Neural cell (in vitro differentiated cells): ENCODE measurements around the gene VWA1. TPM values are rescaled to one million over a fixed set of nuclear protein-coding genes. Genes with fewer than 3 reads are reported as not detected.

Experiments
- H2AFZ ChIP-seq: fragments of 200-600, 300-800 bp; sonication (generic), shearing (Covaris generic); 2 replicates; pipeline ENCODE4 v1.6.0; 2014; ENCODE audit warnings: low read depth, mild to moderate bottlenecking, antibody characterized with exemption, low read length, moderate library complexity
- H3F3A ChIP-seq: fragments of 200-600 bp; shearing (Covaris generic); 2 replicates; pipeline ENCODE4 v1.6.1; 2016; ENCODE audit warnings: mild to moderate bottlenecking, moderate library complexity, mixed read lengths, antibody characterized with exemption, low read length; ENCODE audit not compliant: insufficient read depth, poor library complexity, severe bottlenecking
- H3K27ac ChIP-seq: fragments of 200-600, 300-800 bp; sonication (generic), shearing (Covaris generic); 2 replicates; pipeline ENCODE4 v1.5.1; 2014; ENCODE audit warnings: mild to moderate bottlenecking, low read length, moderate library complexity
- H3K27me3 ChIP-seq: fragments of 300-800, 200-600 bp; sonication (generic), shearing (Covaris generic); 2 replicates; pipeline ENCODE4 v1.6.0; 2014; ENCODE audit warnings: mild to moderate bottlenecking, low read depth, low read length, moderate library complexity; ENCODE audit not compliant: insufficient read depth
- H3K36me3 ChIP-seq: fragments of 300-800, 200-600 bp; sonication (generic), shearing (Covaris generic); 2 replicates; pipeline ENCODE4 v1.5.1; 2014; ENCODE audit warnings: mild to moderate bottlenecking, antibody characterized with exemption, low read length, moderate library complexity; ENCODE audit not compliant: insufficient read depth
- H3K4me2 ChIP-seq: fragments of 300-800, 200-600 bp; sonication (generic), shearing (Covaris generic); 2 replicates; pipeline ENCODE4 v1.6.0; 2014; ENCODE audit warnings: mild to moderate bottlenecking, low read length
- H3K4me3 ChIP-seq: fragments of 300-800, 200-600 bp; sonication (generic), shearing (Covaris generic); 2 replicates; pipeline ENCODE4 v1.5.1; 2014; ENCODE audit warnings: mild to moderate bottlenecking, low read length, moderate library complexity
- H3K79me2 ChIP-seq: fragments of 200-600 bp; shearing (Covaris generic); replicated peaks from 2 replicates; pipeline ENCODE4 v1.6.0; 2014; ENCODE audit warnings: mild to moderate bottlenecking, low read length, moderate library complexity; ENCODE audit not compliant: insufficient read depth
- H3K9ac ChIP-seq: fragments of 300-800, 200-600 bp; sonication (generic), shearing (Covaris generic); 2 replicates; pipeline ENCODE4 v1.6.1; 2016; ENCODE audit warnings: mild to moderate bottlenecking, low read length, mixed read lengths
- H3K9me2 ChIP-seq: fragments of 200-600 bp; shearing (Covaris generic); 2 replicates; pipeline ENCODE4 v1.6.1; 2016; ENCODE audit warnings: mild to moderate bottlenecking, low read length, mixed read lengths; ENCODE audit not compliant: insufficient read depth
- H3K9me3 ChIP-seq: fragments of 200-600, 300-800 bp; sonication (generic), shearing (Covaris generic); 2 replicates; pipeline ENCODE4 v1.6.1; 2016; ENCODE audit warnings: mild to moderate bottlenecking, mixed run types, low read length, moderate library complexity, mixed read lengths
- H4K20me1 ChIP-seq: fragments of 200-600 bp; shearing (Covaris generic); 2 replicates; pipeline ENCODE4 v1.6.1; 2016; ENCODE audit warnings: mild to moderate bottlenecking, mixed run types; ENCODE audit not compliant: insufficient read depth
- EP300 ChIP-seq: fragments of 450-650 bp; conservative IDR thresholded peaks from 2 replicates; pipeline ENCODE4 v1.6.1; 2014; ENCODE audit warnings: antibody characterized with exemption, mild to moderate bottlenecking, moderate library complexity; ENCODE audit not compliant: poor library complexity, severe bottlenecking
- EZH2 ChIP-seq: fragments of 200-600, 300-800 bp; shearing (Covaris generic), sonication (generic); IDR thresholded peaks from 2 replicates; pipeline ENCODE4 v1.6.1; 2014; ENCODE audit warnings: antibody characterized with exemption, low read length, borderline replicate concordance, mild to moderate bottlenecking; ENCODE audit not compliant: insufficient read depth, poor library complexity, severe bottlenecking
- MXI1 ChIP-seq: fragments of 450-650 bp; conservative IDR thresholded peaks from 2 replicates; pipeline ENCODE4 v1.6.1; 2014; ENCODE audit warnings: antibody characterized with exemption, mild to moderate bottlenecking; ENCODE audit not compliant: poor library complexity, severe bottlenecking
- POLR2AphosphoS5 ChIP-seq: IDR thresholded peaks from 2 replicates; pipeline ENCODE4 v1.6.1; 2012
- RAD21 ChIP-seq: fragments of 450-650 bp; conservative IDR thresholded peaks from 2 replicates; pipeline ENCODE4 v1.6.1; 2014; ENCODE audit warnings: antibody characterized with exemption, mild to moderate bottlenecking, moderate library complexity
- SMC3 ChIP-seq: fragments of 450-650 bp; conservative IDR thresholded peaks from 2 replicates; pipeline ENCODE4 v1.6.1; 2014; ENCODE audit warnings: antibody characterized with exemption, mild to moderate bottlenecking, moderate library complexity; ENCODE audit not compliant: poor library complexity
- TAF1 ChIP-seq: IDR thresholded peaks from 2 replicates; pipeline ENCODE4 v1.6.1; 2012; ENCODE audit warnings: low read depth
- polyA plus RNA-seq: library from polyadenylated mRNA; depleted of rRNA; stranded (reverse); fragments of >200 nt; gene quantifications from 2 replicates; pipeline ENCODE4 v1.2.3, GENCODE V29; 2014
- TF ChIP-seq, protein P1 (sequence below): IDR thresholded peaks from 2 replicates; pipeline ENCODE4 v1.6.1; 2012; ENCODE audit warnings: borderline replicate concordance
- TF ChIP-seq, protein P2 (sequence below): fragments of 450-650 bp; IDR thresholded peaks from 2 replicates; pipeline ENCODE4 v1.5.1; 2014; ENCODE audit warnings: antibody characterized with exemption, mild to moderate bottlenecking, moderate library complexity; ENCODE audit not compliant: poor library complexity, severe bottlenecking

Gene VWA1
- polyA plus RNA-seq, 1 donor from 2014 or later: 0.88 TPM

DNA sequence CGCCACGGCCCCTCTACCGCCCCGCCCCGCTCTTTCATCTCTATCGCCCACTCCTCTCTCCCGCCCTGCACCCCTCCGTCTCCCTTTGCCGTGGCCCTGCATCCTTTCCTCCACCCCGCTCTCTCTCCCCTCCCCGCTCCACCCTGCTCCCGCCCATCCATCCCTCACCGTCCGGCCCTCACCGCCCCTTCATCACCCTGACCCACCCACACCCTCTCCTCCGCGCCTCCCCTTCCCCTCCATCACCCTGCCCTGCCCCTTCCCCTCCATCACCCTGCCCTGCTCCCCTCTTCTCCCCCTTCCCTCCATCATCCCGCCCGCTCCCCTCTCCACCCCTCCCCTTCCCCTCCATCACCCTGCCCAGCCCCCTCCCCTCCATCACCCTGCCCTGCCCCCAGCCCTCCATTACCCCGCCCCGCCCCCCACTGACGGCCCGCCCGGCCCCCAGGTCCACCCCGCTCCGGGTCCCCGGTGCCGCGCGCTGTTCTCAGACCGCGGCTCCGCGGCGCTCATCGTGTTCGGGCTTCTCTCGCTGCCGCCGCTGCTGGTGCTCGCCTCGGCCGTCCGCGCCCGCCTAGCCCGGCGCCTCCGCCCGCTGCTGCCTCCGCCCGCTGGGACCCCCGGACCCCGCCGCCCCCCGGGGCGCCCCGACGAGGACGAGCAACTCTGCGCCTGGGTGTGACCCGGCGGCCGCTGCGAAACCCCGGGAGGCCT lies 8.2 kb upstream of the VWA1 start:
- Histone ChIP-seq H3K36me3 (no peaks in the 10 kb centered on the region), H3K9me3 (no peaks in the 10 kb centered on the region), H4K20me1 (no peaks in the 10 kb centered on the region), H3K4me2 (no peak overlapping the region), H3K9me2 (no peaks in the 10 kb centered on the region), H2AFZ (no peak overlapping the region), H3K9ac (peak overlapping the region; percentile 56), H3K4me3 (peak overlapping the region; percentile 43), H3F3A (no peaks in the 10 kb centered on the region), H3K27me3 (no peaks in the 10 kb centered on the region), H3K79me2 (no peaks in the 10 kb centered on the region), H3K27ac (no peak overlapping the region)
- TF ChIP-seq MXI1: no peak
- TF ChIP-seq RAD21: no peak
- no peak for TF ChIP-seq EZH2
- no peak for TF ChIP-seq TAF1
- TF ChIP-seq, protein P1, sequence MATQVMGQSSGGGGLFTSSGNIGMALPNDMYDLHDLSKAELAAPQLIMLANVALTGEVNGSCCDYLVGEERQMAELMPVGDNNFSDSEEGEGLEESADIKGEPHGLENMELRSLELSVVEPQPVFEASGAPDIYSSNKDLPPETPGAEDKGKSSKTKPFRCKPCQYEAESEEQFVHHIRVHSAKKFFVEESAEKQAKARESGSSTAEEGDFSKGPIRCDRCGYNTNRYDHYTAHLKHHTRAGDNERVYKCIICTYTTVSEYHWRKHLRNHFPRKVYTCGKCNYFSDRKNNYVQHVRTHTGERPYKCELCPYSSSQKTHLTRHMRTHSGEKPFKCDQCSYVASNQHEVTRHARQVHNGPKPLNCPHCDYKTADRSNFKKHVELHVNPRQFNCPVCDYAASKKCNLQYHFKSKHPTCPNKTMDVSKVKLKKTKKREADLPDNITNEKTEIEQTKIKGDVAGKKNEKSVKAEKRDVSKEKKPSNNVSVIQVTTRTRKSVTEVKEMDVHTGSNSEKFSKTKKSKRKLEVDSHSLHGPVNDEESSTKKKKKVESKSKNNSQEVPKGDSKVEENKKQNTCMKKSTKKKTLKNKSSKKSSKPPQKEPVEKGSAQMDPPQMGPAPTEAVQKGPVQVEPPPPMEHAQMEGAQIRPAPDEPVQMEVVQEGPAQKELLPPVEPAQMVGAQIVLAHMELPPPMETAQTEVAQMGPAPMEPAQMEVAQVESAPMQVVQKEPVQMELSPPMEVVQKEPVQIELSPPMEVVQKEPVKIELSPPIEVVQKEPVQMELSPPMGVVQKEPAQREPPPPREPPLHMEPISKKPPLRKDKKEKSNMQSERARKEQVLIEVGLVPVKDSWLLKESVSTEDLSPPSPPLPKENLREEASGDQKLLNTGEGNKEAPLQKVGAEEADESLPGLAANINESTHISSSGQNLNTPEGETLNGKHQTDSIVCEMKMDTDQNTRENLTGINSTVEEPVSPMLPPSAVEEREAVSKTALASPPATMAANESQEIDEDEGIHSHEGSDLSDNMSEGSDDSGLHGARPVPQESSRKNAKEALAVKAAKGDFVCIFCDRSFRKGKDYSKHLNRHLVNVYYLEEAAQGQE: no peak
- TF ChIP-seq POLR2AphosphoS5: no peak
- no peak for TF ChIP-seq EP300
- no peak for TF ChIP-seq SMC3

DNA sequence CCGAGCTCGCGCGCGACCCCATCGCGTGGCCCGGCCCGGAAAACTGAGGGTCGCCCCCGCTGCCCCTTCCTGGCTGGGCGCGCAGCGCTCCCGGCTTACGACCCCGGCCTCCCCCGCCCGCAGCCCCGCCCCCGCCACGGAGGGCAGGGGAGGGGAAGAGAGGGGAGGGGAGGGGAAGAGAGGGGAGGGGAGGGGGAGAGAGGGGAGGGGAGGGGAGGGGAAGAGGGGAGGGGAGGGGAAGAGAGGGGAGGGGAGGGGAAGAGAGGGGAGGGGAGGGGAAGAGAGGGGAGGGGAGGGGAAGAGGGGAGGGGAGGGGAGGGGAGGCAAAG lies 7.7 kb upstream of the VWA1 start:
- Histone ChIP-seq H3F3A (no peaks in the 10 kb centered on the region), H3K27me3 (no peaks in the 10 kb centered on the region), H3K27ac (no peak overlapping the region), H4K20me1 (no peaks in the 10 kb centered on the region), H3K79me2 (no peaks in the 10 kb centered on the region), H3K9ac (peak overlapping the region; percentile 56), H3K4me2 (no peak overlapping the region), H3K36me3 (no peaks in the 10 kb centered on the region), H2AFZ (no peak overlapping the region), H3K9me3 (no peaks in the 10 kb centered on the region), H3K4me3 (peak overlapping the region; percentile 43), H3K9me2 (no peaks in the 10 kb centered on the region)
- TF ChIP-seq EZH2 (no peak), EP300 (no peak), POLR2AphosphoS5 (no peak), TAF1 (no peak), SMC3 (no peak), MXI1 (no peak), RAD21 (no peak)
- TF ChIP-seq, protein P2, sequence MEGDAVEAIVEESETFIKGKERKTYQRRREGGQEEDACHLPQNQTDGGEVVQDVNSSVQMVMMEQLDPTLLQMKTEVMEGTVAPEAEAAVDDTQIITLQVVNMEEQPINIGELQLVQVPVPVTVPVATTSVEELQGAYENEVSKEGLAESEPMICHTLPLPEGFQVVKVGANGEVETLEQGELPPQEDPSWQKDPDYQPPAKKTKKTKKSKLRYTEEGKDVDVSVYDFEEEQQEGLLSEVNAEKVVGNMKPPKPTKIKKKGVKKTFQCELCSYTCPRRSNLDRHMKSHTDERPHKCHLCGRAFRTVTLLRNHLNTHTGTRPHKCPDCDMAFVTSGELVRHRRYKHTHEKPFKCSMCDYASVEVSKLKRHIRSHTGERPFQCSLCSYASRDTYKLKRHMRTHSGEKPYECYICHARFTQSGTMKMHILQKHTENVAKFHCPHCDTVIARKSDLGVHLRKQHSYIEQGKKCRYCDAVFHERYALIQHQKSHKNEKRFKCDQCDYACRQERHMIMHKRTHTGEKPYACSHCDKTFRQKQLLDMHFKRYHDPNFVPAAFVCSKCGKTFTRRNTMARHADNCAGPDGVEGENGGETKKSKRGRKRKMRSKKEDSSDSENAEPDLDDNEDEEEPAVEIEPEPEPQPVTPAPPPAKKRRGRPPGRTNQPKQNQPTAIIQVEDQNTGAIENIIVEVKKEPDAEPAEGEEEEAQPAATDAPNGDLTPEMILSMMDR: no peak
- TF ChIP-seq, protein P1: no peak
